IMR-90 (cell line): ENCODE data around the gene OR51A7. TPM values are rescaled to one million over a fixed set of nuclear protein-coding genes. Genes with fewer than 3 reads are reported as not detected.

Experiments
- ATAC-seq: fragments of 200-7000 bp; cut with Tn5 transposase; 2 replicates; pipeline ENCODE4 v1.9.1; 2020; ENCODE audit warnings: low read depth, mild to moderate bottlenecking, moderate library complexity
- BruUV-seq: library from RNA; stranded (reverse); fragments of 400-500 nt; replicated peaks from 2 replicates; lab custom pipeline; 2021; lab: Mats Ljungman, UMichigan
- CTCF ChIA-PET: fragments of 300-600 bp; formaldehyde crosslinking; extraction: SDS; loops from one replicate; lab custom pipeline; 2021; ENCODE audit warnings: antibody characterized with exemption; lab: Yijun Ruan, JAX
- POLR2A ChIA-PET: fragments of 300-600 bp; sonication (Branson Sonifier 250); formaldehyde crosslinking; loops from one replicate; lab custom pipeline; 2022; ENCODE audit warnings: antibody characterized with exemption; ENCODE audit not compliant: unreplicated experiment; lab: Charles Lee
- DNase-seq: peaks from one replicate; pipeline ENCODE4 v3.0.0; 2013
- H2AFZ ChIP-seq: replicated peaks from 2 replicates; pipeline ENCODE3; 2013; ENCODE audit warnings: low read length, mild to moderate bottlenecking; ENCODE audit not compliant: poor library complexity
- H2AK5ac ChIP-seq: 2 replicates; pipeline ENCODE4 v1.6.1; 2013; ENCODE audit warnings: low read depth, low read length, inconsistent platforms
- H2AK9ac ChIP-seq: replicated peaks from 2 replicates; pipeline ENCODE3; 2013; ENCODE audit warnings: mild to moderate bottlenecking, low read depth, low read length, moderate library complexity; ENCODE audit not compliant: poor library complexity
- H2BK120ac ChIP-seq: 2 replicates; pipeline ENCODE4 v1.6.1; 2013; ENCODE audit warnings: low read depth, low read length, inconsistent platforms
- H2BK15ac ChIP-seq: 3 replicates; pipeline ENCODE4 v1.6.1; 2013; ENCODE audit warnings: low read depth, low read length, inconsistent platforms
- H2BK20ac ChIP-seq: 2 replicates; pipeline ENCODE4 v1.6.1; 2013; ENCODE audit warnings: low read depth, mild to moderate bottlenecking, inconsistent platforms, low read length, moderate library complexity
- H2BK5ac ChIP-seq: 2 replicates; pipeline ENCODE4 v1.6.1; 2013; ENCODE audit warnings: mild to moderate bottlenecking, low read depth, low read length, inconsistent platforms; ENCODE audit not compliant: poor library complexity, severe bottlenecking
- H3K14ac ChIP-seq: replicated peaks from 2 replicates; pipeline ENCODE4 v1.6.1; 2013; ENCODE audit warnings: low read depth, low read length, inconsistent platforms
- H3K18ac ChIP-seq: 2 replicates; pipeline ENCODE4 v1.6.1; 2013; ENCODE audit warnings: low read depth, low read length, control low read depth
- H3K23ac ChIP-seq: 2 replicates; pipeline ENCODE4 v1.6.1; 2013; ENCODE audit warnings: low read depth, low read length, inconsistent platforms
- H3K27ac ChIP-seq: 2 replicates; pipeline ENCODE4 v1.5.1; 2013; ENCODE audit warnings: mild to moderate bottlenecking, control low read depth, low read length; ENCODE audit not compliant: insufficient read depth
- H3K27me3 ChIP-seq: 2 replicates; pipeline ENCODE4 v1.6.1; 2013; ENCODE audit warnings: low read length; ENCODE audit not compliant: control insufficient read depth, insufficient read depth
- H3K36me3 ChIP-seq: 2 replicates; pipeline ENCODE4 v1.6.1; 2013; ENCODE audit warnings: low read length, mixed read lengths; ENCODE audit not compliant: control insufficient read depth, insufficient read depth
- H3K4ac ChIP-seq: 2 replicates; pipeline ENCODE4 v1.6.1; 2013; ENCODE audit warnings: low read depth, low read length, inconsistent platforms
- H3K4me1 ChIP-seq: 2 replicates; pipeline ENCODE4 v1.6.1; 2013; ENCODE audit warnings: low read length, mixed read lengths; ENCODE audit not compliant: control insufficient read depth, insufficient read depth
- H3K4me2 ChIP-seq: 2 replicates; pipeline ENCODE4 v1.6.1; 2013; ENCODE audit warnings: low read depth, mild to moderate bottlenecking, control low read depth, low read length, moderate library complexity
- H3K4me3 ChIP-seq: 2 replicates; pipeline ENCODE4 v1.5.1; 2013; ENCODE audit warnings: low read depth, mild to moderate bottlenecking, control low read depth, low read length, moderate library complexity; ENCODE audit not compliant: insufficient read depth
- H3K56ac ChIP-seq: 2 replicates; pipeline ENCODE4 v1.6.1; 2013; ENCODE audit warnings: low read length, inconsistent platforms; ENCODE audit not compliant: insufficient read depth; ENCODE audit errors: extremely low read depth
- H3K79me1 ChIP-seq, 2 experiments: 2 replicates each; pipeline ENCODE4 v1.6.1; 2013; ENCODE audit warnings: low read length in 2 of 2, inconsistent platforms in 1 of 2, low read depth in 1 of 2
- H3K9ac ChIP-seq: 2 replicates; pipeline ENCODE4 v1.6.1; 2013; ENCODE audit warnings: low read depth, low read length, control low read depth
- H3K9me1 ChIP-seq: 2 replicates; pipeline ENCODE4 v1.6.1; 2013; ENCODE audit warnings: low read length, inconsistent platforms; ENCODE audit not compliant: insufficient read depth
- H3K9me3 ChIP-seq: 2 replicates; pipeline ENCODE4 v1.6.1; 2013; ENCODE audit warnings: low read length; ENCODE audit not compliant: control insufficient read depth, insufficient read depth
- H4K20me1 ChIP-seq: 2 replicates; pipeline ENCODE4 v1.6.1; 2013; ENCODE audit warnings: low read length, inconsistent platforms; ENCODE audit not compliant: insufficient read depth
- H4K5ac ChIP-seq: 2 replicates; pipeline ENCODE4 v1.6.1; 2013; ENCODE audit warnings: mild to moderate bottlenecking, low read depth, low read length, control low read depth
- H4K8ac ChIP-seq, 2 experiments: 2 replicates each; pipeline ENCODE4 v1.6.1; 2013; ENCODE audit warnings: low read depth in 2 of 2, low read length in 2 of 2, control low read depth in 1 of 2, inconsistent platforms in 1 of 2
- H4K91ac ChIP-seq: 2 replicates; pipeline ENCODE4 v1.6.1; 2013; ENCODE audit warnings: low read depth, low read length, inconsistent platforms; ENCODE audit not compliant: insufficient read depth
- BHLHE40 ChIP-seq: fragments of 150-350 bp; IDR thresholded peaks from 2 replicates; pipeline ENCODE4 v1.6.1; 2016; ENCODE audit warnings: mild to moderate bottlenecking, low read depth, low read length
- CEBPB ChIP-seq: IDR thresholded peaks from 2 replicates; pipeline ENCODE4 v1.6.1; 2012; ENCODE audit warnings: low read depth, low read length, improper control_type of control experiment
- CHD1 ChIP-seq: IDR thresholded peaks from 2 replicates; pipeline ENCODE4 v1.6.1; 2012; ENCODE audit warnings: low read depth, low read length, improper control_type of control experiment
- CTCF ChIP-seq: conservative IDR thresholded peaks from 2 replicates; pipeline ENCODE4 v1.5.1; 2012; ENCODE audit warnings: mild to moderate bottlenecking, low read depth, low read length, improper control_type of control experiment
- ELK1 ChIP-seq: fragments of 150-350 bp; IDR thresholded peaks from 2 replicates; pipeline ENCODE4 v1.6.1; 2016; ENCODE audit warnings: low read depth, mild to moderate bottlenecking, low read length, moderate library complexity, borderline replicate concordance
- FOS ChIP-seq: fragments of 150-350 bp; IDR thresholded peaks from 2 replicates; pipeline ENCODE4 v1.6.1; 2016; ENCODE audit warnings: low read depth, low read length
- MAFK ChIP-seq: IDR thresholded peaks from 2 replicates; pipeline ENCODE4 v1.6.1; 2012; ENCODE audit warnings: low read depth, low read length, improper control_type of control experiment
- MAZ ChIP-seq: IDR thresholded peaks from 2 replicates; pipeline ENCODE4 v1.6.1; 2012; ENCODE audit warnings: low read depth, mild to moderate bottlenecking, low read length, improper control_type of control experiment, moderate library complexity, borderline replicate concordance
- MXI1 ChIP-seq: IDR thresholded peaks from 2 replicates; pipeline ENCODE4 v1.6.1; 2012; ENCODE audit warnings: low read depth, mild to moderate bottlenecking, low read length, moderate library complexity, borderline replicate concordance
- NFE2L2 ChIP-seq: fragments of 150-350 bp; IDR thresholded peaks from 2 replicates; pipeline ENCODE4 v1.6.1; 2016; ENCODE audit warnings: low read depth, mild to moderate bottlenecking, low read length
- POLR2A ChIP-seq: IDR thresholded peaks from 2 replicates; pipeline ENCODE4 v1.6.1; 2012; ENCODE audit warnings: mild to moderate bottlenecking, low read depth, low read length
- RAD21 ChIP-seq: IDR thresholded peaks from 2 replicates; pipeline ENCODE4 v1.6.1; 2012; ENCODE audit warnings: low read length, improper control_type of control experiment
- RCOR1 ChIP-seq: IDR thresholded peaks from 2 replicates; pipeline ENCODE4 v1.6.1; 2012; ENCODE audit warnings: mild to moderate bottlenecking, low read length, improper control_type of control experiment; ENCODE audit not compliant: insufficient replicate concordance
- RFX5 ChIP-seq: IDR thresholded peaks from 2 replicates; pipeline ENCODE4 v1.8.0; 2012; ENCODE audit warnings: low read depth, mild to moderate bottlenecking, low read length, moderate library complexity
- SMC3 ChIP-seq: fragments of 150-350 bp; IDR thresholded peaks from 2 replicates; pipeline ENCODE4 v1.6.1; 2016; ENCODE audit warnings: low read depth, mild to moderate bottlenecking, antibody characterized with exemption, low read length, moderate library complexity
- USF2 ChIP-seq: fragments of 150-350 bp; IDR thresholded peaks from 2 replicates; pipeline ENCODE4 v1.6.1; 2017; ENCODE audit warnings: mild to moderate bottlenecking, antibody characterized with exemption, low read length, low read depth
- dilution Hi-C: fragments of 300-500 bp; cut with HindIII; formaldehyde crosslinking; loops from one replicate; pipeline ENCODE4 v1.14.3; 2018; ENCODE audit warnings: low sequenced_read_pairs; ENCODE audit not compliant: unreplicated experiment
- in situ Hi-C: fragments of 300-500 bp; cut with MboI; formaldehyde crosslinking; loops from 3 replicates; pipeline ENCODE4 v1.14.3; 2019; ENCODE audit warnings: low sequenced_read_pairs, inconsistent platforms, mixed read lengths
- intact Hi-C: fragments of 100-400 bp; cut with micrococcal nuclease; formaldehyde crosslinking; loops from 2 replicates; pipeline ENCODE4 v1.10.0; 2022
- polyA plus RNA-seq, 3 experiments: library from polyadenylated mRNA; depleted of rRNA; stranded (reverse); fragments of >200 nt; gene quantifications; 2 replicates each; pipeline ENCODE4 v1.2.3, GENCODE V29; 2012; ENCODE audit warnings: low replicate concordance in 1 of 3
- total RNA-seq: library from RNA; depleted of rRNA; stranded (reverse); fragments of >200 nt; gene quantifications from 2 replicates; pipeline ENCODE4 v1.2.3, GENCODE V29; 2012

The OR51A7 gene
- total and polyA plus RNA-seq, 2 of the 4 experiments (the other 2 are of a cell fraction): not detected

GRCh38 chr11:4947505-4947904 lies 43.9 kb downstream of the OR51A7 start, which contains the start of gene OR51A4:
OR51A4 (minus strand) TSS chr11:4947605; CDS start chr11:4947100, 505 bp downstream.
- DNase-seq: no peak
- H2AK5ac ChIP-seq: no peak within 1 kb of the TSS
- H3K79me1 ChIP-seq: no peaks in the 10 kb centered on the region
- H3K27ac ChIP-seq: no peak within 1 kb of the TSS
- ATAC-seq: no peak
- intact Hi-C loops: no loop called here
- no peak within 1 kb of the TSS for H4K91ac ChIP-seq
- H3K14ac ChIP-seq: no peak within 1 kb of the TSS
- H3K36me3 ChIP-seq: no peaks in the 10 kb centered on the region
- H3K9me1 ChIP-seq: no peaks in the 10 kb centered on the region
- H4K8ac ChIP-seq: no peak within 1 kb of the TSS
- H2BK20ac ChIP-seq: no peak within 1 kb of the TSS
- dilution Hi-C loops: no loop called here
- H3K9ac ChIP-seq: no peak within 1 kb of the TSS
- no peak within 1 kb of the TSS for H2BK15ac ChIP-seq
- no peak within 1 kb of the TSS for H3K4ac ChIP-seq
- H2AK9ac ChIP-seq: no peak within 1 kb of the TSS
- no peak within 1 kb of the TSS for H2BK120ac ChIP-seq
- no peak within 1 kb of the TSS for H4K5ac ChIP-seq
- no peaks in the 10 kb centered on the region for H3K9me3 ChIP-seq
- no peaks in the 10 kb centered on the region for H4K20me1 ChIP-seq
- no peak within 1 kb of the TSS for H3K4me2 ChIP-seq
- H2BK5ac ChIP-seq: no peak within 1 kb of the TSS
- no peak within 1 kb of the TSS for H3K23ac ChIP-seq
- no peak within 1 kb of the TSS for H3K18ac ChIP-seq
- in situ Hi-C loops: no loop called here
- H3K4me1 ChIP-seq: no peaks in the 10 kb centered on the region
- ChIA-PET POLR2A (no interaction called here), CTCF (no interaction called here)
- H3K4me3 ChIP-seq: no peak within 1 kb of the TSS
- TF ChIP-seq CEBPB: no peak
- no peak for TF ChIP-seq BHLHE40
- no peak for TF ChIP-seq MAZ
- no peak for TF ChIP-seq POLR2A
- TF ChIP-seq FOS: no peak
- no peak for TF ChIP-seq CHD1
- TF ChIP-seq RAD21: no peak
- no peak for TF ChIP-seq CTCF
- TF ChIP-seq NFE2L2: no peak
- no peak for TF ChIP-seq RFX5
- TF ChIP-seq MXI1: no peak
- TF ChIP-seq SMC3: no peak
- no peak for TF ChIP-seq ELK1
- TF ChIP-seq MAFK: no peak
- no peak for TF ChIP-seq USF2
- no peak for TF ChIP-seq RCOR1
- H3K27me3 ChIP-seq: no peaks in the 10 kb centered on the region
- H3K56ac ChIP-seq: no peak within 1 kb of the TSS
- no peak within 1 kb of the TSS for H2AFZ ChIP-seq
- BruUV-seq: no TSS peak
